Spinal cord (tissue), 10 donors: Measurements from ENCODE around the gene BICDL1. TPM values are rescaled to one million over a fixed set of nuclear protein-coding genes. Genes with fewer than 3 reads are reported as not detected.
A peak's percentile ranks its signal among the peaks of the same experiment; 100 is the strongest.

Experiments
- DNase-seq, 6 donors: peaks; one replicate each; pipeline versions ENCODE4 v3.0.0 to v3.0.0-alpha.2; 2013 to 2015; ENCODE audit warnings: low spot score in 6 of 6, low read depth in 4 of 6
- H3K27ac ChIP-seq: one replicate; pipeline ENCODE4 v1.5.1; 2013; ENCODE audit warnings: low read depth, low read length, control low read depth
- H3K27me3 ChIP-seq: one replicate; pipeline ENCODE4 v1.6.1; 2013; ENCODE audit warnings: low read length; ENCODE audit not compliant: control insufficient read depth, insufficient read depth
- H3K36me3 ChIP-seq: one replicate; pipeline ENCODE4 v1.6.1; 2013; ENCODE audit warnings: low read length; ENCODE audit not compliant: control insufficient read depth, insufficient read depth
- H3K4me1 ChIP-seq: one replicate; pipeline ENCODE4 v1.6.1; 2013; ENCODE audit warnings: low read length; ENCODE audit not compliant: control insufficient read depth, insufficient read depth
- H3K4me3 ChIP-seq: one replicate; pipeline ENCODE4 v1.5.1; 2013; ENCODE audit warnings: low read depth, low read length, control low read depth
- H3K9me3 ChIP-seq: one replicate; pipeline ENCODE4 v1.6.1; 2013; ENCODE audit warnings: low read length; ENCODE audit not compliant: control insufficient read depth, insufficient read depth
- WGBS: methylation state at CpG from one replicate; pipeline ENCODE4 v1.1.5; 2013; ENCODE audit warnings: missing lambda C conversion rate; ENCODE audit not compliant: insufficient coverage; 5-methylcytosine and 5-hydroxymethylcytosine counted together
- polyA plus RNA-seq, 2 donors: library from polyadenylated mRNA; unstranded; fragments of 120-200 nt; gene quantifications; one replicate each; pipeline ENCODE4 v1.2.1, GENCODE V29; 2013; ENCODE audit not compliant: insufficient read length in 2 of 2
- total RNA-seq, 2 donors: library from RNA; depleted of rRNA in 1 of 2; stranded (reverse); fragments of 120-200 nt in 1 of 2; fragments of >200 nt in 1 of 2; gene quantifications; one replicate each; pipeline versions ENCODE4 v1.2.3 to v1.2.4, GENCODE V29; 2013 to 2014
- donor health status: healthy.

The BICDL1 gene
- total and polyA plus RNA-seq, 4 donors, result 11.7 to 55.1 (median 30.1) TPM

GRCh38 chr12:120125792-120126634 is 137.0 kb downstream of the BICDL1 start:
- Histone ChIP-seq H3K27me3 (no peaks in the 10 kb centered on the region), H3K27ac (peak overlapping the region; percentile 15), H3K4me3 (no peak overlapping the region), H3K9me3 (no peaks in the 10 kb centered on the region), H3K36me3 (peaks cover 46% of the 10 kb centered on the region), H3K4me1 (no peaks in the 10 kb centered on the region)
- 71% methylated on average over 4 of the region's 6 CpGs for WGBS
- DNase-seq, result no peak

GRCh38 chr12:120126635-120127005 is 137.6 kb downstream of the BICDL1 start:
- DNase-seq, result no peak
- Histone ChIP-seq H3K9me3 (no peaks in the 10 kb centered on the region), H3K27ac (peak overlapping the region; percentile 15), H3K4me3 (no peak overlapping the region), H3K36me3 (peaks cover 52% of the 10 kb centered on the region), H3K4me1 (no peaks in the 10 kb centered on the region), H3K27me3 (no peaks in the 10 kb centered on the region)
- WGBS, result 90% methylated on average over 2 of the region's 2 CpGs

- Histone ChIP-seq H3K9me3 (no peaks in the 10 kb centered on the region), H3K4me3 (no peak overlapping the region), H3K36me3 (peaks cover 85% of the 10 kb centered on the region), H3K27me3 (no peaks in the 10 kb centered on the region), H3K27ac (no peak overlapping the region), H3K4me1 (no peaks in the 10 kb centered on the region)
- 97% methylated on average over 6 of the region's 6 CpGs for WGBS
- no peak for DNase-seq
Measured at GRCh38 chr12:120130011-120130410, 141.0 kb downstream of the BICDL1 start.

- no peaks in the 10 kb centered on the region for H3K4me1 ChIP-seq
- 97% methylated on average over 15 of the region's 15 CpGs for WGBS
- no peaks in the 10 kb centered on the region for H3K27me3 ChIP-seq
- H3K27ac ChIP-seq, result no peak overlapping the region
- H3K36me3 ChIP-seq, result peaks cover 92% of the 10 kb centered on the region
- no peak overlapping the region for H3K4me3 ChIP-seq
- no peak for DNase-seq
- H3K9me3 ChIP-seq, result no peaks in the 10 kb centered on the region
Measured at GRCh38 chr12:120131116-120131515, 142.1 kb downstream of the BICDL1 start.

- Histone ChIP-seq H3K27me3 (no peaks in the 10 kb centered on the region), H3K9me3 (no peaks in the 10 kb centered on the region), H3K36me3 (peaks cover 98% of the 10 kb centered on the region), H3K27ac (no peak overlapping the region), H3K4me3 (no peak overlapping the region), H3K4me1 (no peaks in the 10 kb centered on the region)
- peak in 1 of 6 donors; percentile 46 for DNase-seq
- 84% methylated on average over 4 of the region's 9 CpGs for WGBS
Measured at GRCh38 chr12:120132054-120132836, 143.2 kb downstream of the BICDL1 start.

GRCh38 chr12:120132863-120133385 is 143.9 kb downstream of the BICDL1 start:
- no peak overlapping the region for H3K4me3 ChIP-seq
- WGBS, result 94% methylated on average over 2 of the region's 6 CpGs
- H3K9me3 ChIP-seq, result no peaks in the 10 kb centered on the region
- no peak for DNase-seq
- H3K4me1 ChIP-seq, result no peaks in the 10 kb centered on the region
- H3K27ac ChIP-seq, result no peak overlapping the region
- peaks cover 98% of the 10 kb centered on the region for H3K36me3 ChIP-seq
- no peaks in the 10 kb centered on the region for H3K27me3 ChIP-seq

- H3K4me1 ChIP-seq, result no peaks in the 10 kb centered on the region
- H3K27ac ChIP-seq, result no peak overlapping the region
- 96% methylated on average over 20 of the region's 20 CpGs for WGBS
- no peak overlapping the region for H3K4me3 ChIP-seq
- no peak for DNase-seq
- H3K27me3 ChIP-seq, result no peaks in the 10 kb centered on the region
- no peaks in the 10 kb centered on the region for H3K9me3 ChIP-seq
- peaks cover 98% of the 10 kb centered on the region for H3K36me3 ChIP-seq
Measured at GRCh38 chr12:120134307-120134980, 145.4 kb downstream of the BICDL1 start.

- no peaks in the 10 kb centered on the region for H3K4me1 ChIP-seq
- H3K9me3 ChIP-seq, result no peaks in the 10 kb centered on the region
- H3K27ac ChIP-seq, result no peak overlapping the region
- no peaks in the 10 kb centered on the region for H3K27me3 ChIP-seq
- H3K4me3 ChIP-seq, result no peak overlapping the region
- DNase-seq, result no peak
- peaks cover 96% of the 10 kb centered on the region for H3K36me3 ChIP-seq
- 91% methylated on average over 9 of the region's 11 CpGs for WGBS
Measured at GRCh38 chr12:120136093-120136770, 147.2 kb downstream of the BICDL1 start.

- H3K36me3 ChIP-seq, result peaks cover 96% of the 10 kb centered on the region
- no peaks in the 10 kb centered on the region for H3K4me1 ChIP-seq
- no peak overlapping the region for H3K27ac ChIP-seq
- H3K4me3 ChIP-seq, result no peak overlapping the region
- H3K27me3 ChIP-seq, result no peaks in the 10 kb centered on the region
- DNase-seq, result peak in 1 of 6 donors; percentile 31
- H3K9me3 ChIP-seq, result no peaks in the 10 kb centered on the region
- WGBS, result 93% methylated on average over 10 of the region's 11 CpGs
Measured at GRCh38 chr12:120137833-120138232, 148.8 kb downstream of the BICDL1 start.
